OCI-M1 (cell line): ENCODE results near the gene OR4C5.
A peak's percentile ranks its signal among the peaks of the same experiment; 100 is the strongest.
"Not testable (repeated sequence)": the region's sequence is repeated elsewhere in the genome, so short reads cannot be mapped to it uniquely, and the experiment has no call there.

Experiments used
- DNase-seq: peaks from one replicate; lab custom pipeline; 2025; lab: John Stamatoyannopoulos, UW

The OR4C5 gene

GRCh38 chr11:48366365-48366764 is at the start of gene OR4C5:
TSS of gene OR4C5 (minus strand) at chr11:48366465. CDS start at chr11:48366465, 0 bp downstream.
- no peak for DNase-seq

GRCh38 chr11:48384670-48385069 is 18.4 kb upstream of the OR4C5 start:
- no peak for DNase-seq

GRCh38 chr11:48384151-48384550 is 17.9 kb upstream of the OR4C5 start:
- not testable (repeated sequence) for DNase-seq

GRCh38 chr11:48361289-48361688 is 5.0 kb downstream of the OR4C5 start:
- peak; percentile 42 for DNase-seq

- DNase-seq: no peak
Observed at GRCh38 chr11:48354677-48355076, 11.6 kb downstream of the OR4C5 start.

GRCh38 chr11:48354013-48354412 is 12.3 kb downstream of the OR4C5 start:
- DNase-seq: no peak

GRCh38 chr11:48346286-48346685 is 20.0 kb downstream of the OR4C5 start:
- DNase-seq: not testable (repeated sequence)

DNA sequence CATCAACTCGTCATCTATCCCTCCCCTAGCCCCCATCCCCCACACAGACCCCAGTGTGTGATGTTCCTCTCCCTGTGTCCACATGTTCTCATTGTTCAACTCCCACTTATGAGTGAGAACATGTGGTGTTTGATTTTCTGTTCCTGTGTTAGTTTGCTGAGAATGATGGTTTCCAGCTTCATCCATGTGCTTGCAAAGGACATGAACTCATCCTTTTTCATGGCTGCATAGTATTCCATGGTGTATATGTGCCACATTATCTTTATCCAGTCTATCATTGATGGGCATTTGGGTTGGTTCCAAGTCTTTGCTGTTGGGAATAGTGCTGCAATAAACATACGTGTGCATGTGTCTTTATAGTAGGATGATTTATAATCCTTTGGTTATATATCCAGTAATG is 23.8 kb downstream of the OR4C5 start:
- DNase-seq: not testable (repeated sequence)

DNA sequence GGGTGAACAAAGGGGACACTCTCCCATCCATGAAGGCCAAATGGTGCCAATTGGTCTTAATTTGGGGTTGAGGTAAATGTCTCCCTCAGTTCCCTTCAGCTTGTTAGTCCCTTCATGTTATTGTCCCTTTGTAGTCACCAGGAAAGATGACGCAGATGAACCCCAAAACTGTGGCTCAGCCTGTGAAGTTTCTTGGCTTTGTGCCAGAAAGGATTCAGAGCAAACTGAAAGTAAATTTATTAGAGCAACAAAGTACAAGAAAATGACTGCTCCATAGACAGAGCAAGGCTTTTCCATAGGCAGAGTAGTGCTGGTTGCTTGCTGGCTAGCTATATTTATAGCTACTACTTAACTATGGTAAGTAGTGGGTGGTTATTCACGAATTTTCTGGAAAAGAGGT is 24.8 kb downstream of the OR4C5 start:
- no peak for DNase-seq

DNA sequence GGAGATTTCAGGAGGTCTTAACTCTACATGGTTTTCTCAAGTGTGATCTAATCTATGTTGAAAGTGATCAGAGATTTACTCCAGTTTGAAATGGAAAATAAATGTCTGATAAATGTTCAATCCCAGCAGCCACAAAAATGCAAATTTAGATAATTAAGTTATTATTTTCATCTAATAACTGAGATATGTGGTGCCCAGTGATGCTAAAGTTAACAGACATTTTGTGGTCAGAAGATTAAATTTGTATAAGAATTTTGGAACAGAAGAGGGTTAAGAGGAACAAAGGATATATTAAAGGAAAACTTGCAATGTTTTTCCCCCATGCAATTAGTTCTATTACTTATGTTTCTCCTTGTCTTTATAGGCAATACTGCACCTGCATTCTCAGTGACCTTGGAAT is 41.6 kb downstream of the OR4C5 start, which contains the start of gene OR4C3:
Gene OR4C3 (plus strand): TSS at position 301 of the 400 bp plus-strand sequence. CDS start 102 bp downstream, outside the sequence.
- DNase-seq: not testable (repeated sequence)

DNA sequence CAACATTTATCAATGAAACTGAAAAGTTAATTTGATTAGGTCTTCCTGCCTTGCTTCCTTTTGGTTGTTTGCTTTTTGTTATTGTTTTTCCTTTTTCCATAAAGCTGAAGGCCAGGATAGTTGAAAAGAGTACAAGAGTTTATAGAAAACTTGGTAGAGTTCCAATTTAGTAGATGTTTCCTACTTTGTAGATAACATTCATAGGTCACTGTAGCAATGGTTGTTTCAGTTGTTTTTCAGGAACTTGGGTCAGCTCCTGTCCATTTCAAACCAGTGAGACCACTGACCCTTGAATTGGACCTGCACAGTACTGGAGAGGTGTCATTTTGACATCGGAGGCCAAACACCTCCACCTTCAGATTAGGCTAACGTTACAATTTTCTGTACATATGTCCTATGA is 46.5 kb downstream of the OR4C5 start:
- DNase-seq: not testable (repeated sequence)
